ENCODE measurements around the gene SMIM21. TPM values are rescaled to one million over a fixed set of nuclear protein-coding genes. Genes with fewer than 3 reads are reported as not detected.

SMIM21 gene
- total RNA-seq, result not detected in 2 replicates

DNA sequence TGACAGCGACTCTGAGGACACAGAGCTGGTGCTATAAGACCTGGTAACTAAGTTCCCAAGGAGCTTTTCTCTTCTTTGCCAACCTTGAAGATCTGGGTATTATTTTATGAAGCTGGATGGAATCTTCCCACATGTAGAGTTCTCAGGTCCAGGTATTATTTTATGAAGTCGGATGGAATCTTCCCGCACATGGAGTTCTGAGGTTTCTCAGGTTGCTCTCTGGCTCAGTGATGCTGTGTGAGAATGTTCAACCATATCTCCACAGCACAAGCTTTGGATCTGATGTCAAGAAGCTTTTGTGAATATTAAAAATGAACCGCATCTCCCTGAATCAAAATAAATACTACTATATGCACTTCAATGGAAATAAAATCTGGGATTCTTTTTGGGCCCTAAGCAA is at the start of gene SMIM21:
TSS of gene SMIM21 (minus strand) at position 101 of the 400 bp plus-strand sequence. CDS start 140 bp downstream, outside the sequence.

Other genes with a start within 250 kb of the SMIM21 start
- gene PTGR3, start 218.6 kb downstream of the SMIM21 start, total RNA-seq, result 5.4 and 6.5 TPM in 2 replicates
- 3.2 and 3.3 TPM in 2 replicates for gene TSHZ1, start 216.9 kb downstream of the SMIM21 start, total RNA-seq

Data from bronchial smooth muscle cell (primary cell).